ENCODE measurements around the gene SUMO2. TPM values are rescaled to one million over a fixed set of nuclear protein-coding genes. Genes with fewer than 3 reads are reported as not detected.
A peak's percentile ranks its signal among the peaks of the same experiment; 100 is the strongest.

Gene SUMO2
- total RNA-seq, 1 donor from 2014 or later: 657 TPM

DNA sequence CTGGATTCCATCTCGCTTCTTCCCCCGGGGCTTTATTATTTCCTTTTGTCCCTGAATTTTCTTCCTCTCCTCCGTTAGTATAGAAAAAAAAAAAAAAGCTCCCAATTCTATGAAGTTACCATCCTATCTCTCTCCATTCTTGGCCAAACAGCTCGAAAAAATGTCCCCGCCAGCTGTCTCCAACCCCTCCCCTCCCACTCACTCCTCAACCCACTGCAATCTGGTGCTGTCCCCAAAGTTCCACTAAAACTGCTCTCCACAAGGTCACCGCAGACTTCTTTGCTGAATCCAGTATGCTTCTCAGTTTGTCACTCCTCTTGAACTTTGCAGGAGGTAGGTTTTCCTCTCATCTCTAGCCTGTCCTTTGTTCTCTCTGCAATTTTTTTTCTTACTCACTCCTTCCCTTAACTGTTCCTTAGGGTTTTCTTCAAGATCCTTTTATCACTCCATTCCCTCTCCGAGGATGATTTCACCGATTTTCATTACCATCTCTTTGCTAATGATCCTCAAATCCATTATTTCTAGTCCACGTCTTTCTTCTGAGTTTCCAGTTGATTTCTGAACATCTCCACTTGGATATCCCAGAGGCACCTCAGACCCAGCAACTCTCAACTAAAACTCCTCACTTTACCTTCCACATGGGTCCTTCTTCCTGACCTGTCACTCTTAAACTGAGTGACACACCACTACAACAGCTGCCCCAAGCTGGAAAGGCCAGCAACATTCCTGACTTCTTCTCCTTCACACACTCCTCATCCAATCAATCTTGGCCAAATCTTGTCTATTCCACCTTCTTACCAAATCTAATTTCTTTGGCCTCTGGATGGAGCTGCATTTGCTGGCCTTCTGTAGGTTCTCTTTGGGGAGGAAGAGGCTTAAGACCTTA, 1.5 kb upstream of the SUMO2 start:
- peaks cover 14% of the 10 kb centered on the region for H3K27me3 Mint-ChIP-seq (ENCODE audit: unreplicated experiment)
- H3K9me3 Mint-ChIP-seq (ENCODE audit: unreplicated experiment): no peaks in the 10 kb centered on the region
- H3K36me3 Mint-ChIP-seq (ENCODE audit: low read depth, unreplicated experiment): peaks cover 26% of the 10 kb centered on the region
- peak overlapping the region; percentile 91 for H3K4me3 Mint-ChIP-seq (ENCODE audit: unreplicated experiment)
- peaks cover 25% of the 10 kb centered on the region for H3K4me1 Mint-ChIP-seq (ENCODE audit: unreplicated experiment)
- no peak for DNase-seq (ENCODE audit: low spot score)
- TF ChIP-seq, protein P1, sequence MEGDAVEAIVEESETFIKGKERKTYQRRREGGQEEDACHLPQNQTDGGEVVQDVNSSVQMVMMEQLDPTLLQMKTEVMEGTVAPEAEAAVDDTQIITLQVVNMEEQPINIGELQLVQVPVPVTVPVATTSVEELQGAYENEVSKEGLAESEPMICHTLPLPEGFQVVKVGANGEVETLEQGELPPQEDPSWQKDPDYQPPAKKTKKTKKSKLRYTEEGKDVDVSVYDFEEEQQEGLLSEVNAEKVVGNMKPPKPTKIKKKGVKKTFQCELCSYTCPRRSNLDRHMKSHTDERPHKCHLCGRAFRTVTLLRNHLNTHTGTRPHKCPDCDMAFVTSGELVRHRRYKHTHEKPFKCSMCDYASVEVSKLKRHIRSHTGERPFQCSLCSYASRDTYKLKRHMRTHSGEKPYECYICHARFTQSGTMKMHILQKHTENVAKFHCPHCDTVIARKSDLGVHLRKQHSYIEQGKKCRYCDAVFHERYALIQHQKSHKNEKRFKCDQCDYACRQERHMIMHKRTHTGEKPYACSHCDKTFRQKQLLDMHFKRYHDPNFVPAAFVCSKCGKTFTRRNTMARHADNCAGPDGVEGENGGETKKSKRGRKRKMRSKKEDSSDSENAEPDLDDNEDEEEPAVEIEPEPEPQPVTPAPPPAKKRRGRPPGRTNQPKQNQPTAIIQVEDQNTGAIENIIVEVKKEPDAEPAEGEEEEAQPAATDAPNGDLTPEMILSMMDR (IDR thresholded peaks at IDR 0.05; ENCODE audit: unreplicated experiment): no peak
- H3K27ac Mint-ChIP-seq (ENCODE audit: unreplicated experiment): peak overlapping the region; percentile 87

- H3K36me3 Mint-ChIP-seq (ENCODE audit: low read depth, unreplicated experiment): peaks cover 26% of the 10 kb centered on the region
- H3K4me1 Mint-ChIP-seq (ENCODE audit: unreplicated experiment): peaks cover 25% of the 10 kb centered on the region
- H3K27ac Mint-ChIP-seq (ENCODE audit: unreplicated experiment): no peak overlapping the region
- H3K9me3 Mint-ChIP-seq (ENCODE audit: unreplicated experiment): no peaks in the 10 kb centered on the region
- DNase-seq (ENCODE audit: low spot score): no peak
- H3K4me3 Mint-ChIP-seq (ENCODE audit: unreplicated experiment): peak overlapping the region; percentile 97
- TF ChIP-seq, protein P1 (IDR thresholded peaks at IDR 0.05; ENCODE audit: unreplicated experiment): no peak
- peaks cover 14% of the 10 kb centered on the region for H3K27me3 Mint-ChIP-seq (ENCODE audit: unreplicated experiment)
Observed at GRCh38 chr17:75182319-75182568, 515 bp downstream of the SUMO2 start.

- Mint-ChIP-seq H3K27me3 (ENCODE audit: unreplicated experiment) (peaks cover 14% of the 10 kb centered on the region), H3K27ac (ENCODE audit: unreplicated experiment) (peak overlapping the region; percentile 79), H3K9me3 (ENCODE audit: unreplicated experiment) (no peaks in the 10 kb centered on the region), H3K4me1 (ENCODE audit: unreplicated experiment) (peaks cover 25% of the 10 kb centered on the region), H3K4me3 (ENCODE audit: unreplicated experiment) (peak overlapping the region; percentile 97), H3K36me3 (ENCODE audit: low read depth, unreplicated experiment) (peaks cover 28% of the 10 kb centered on the region)
- TF ChIP-seq, protein P1 (IDR thresholded peaks at IDR 0.05; ENCODE audit: unreplicated experiment): no peak
- no peak for DNase-seq (ENCODE audit: low spot score)
Observed at GRCh38 chr17:75181608-75182318, 996 bp downstream of the SUMO2 start.

DNA sequence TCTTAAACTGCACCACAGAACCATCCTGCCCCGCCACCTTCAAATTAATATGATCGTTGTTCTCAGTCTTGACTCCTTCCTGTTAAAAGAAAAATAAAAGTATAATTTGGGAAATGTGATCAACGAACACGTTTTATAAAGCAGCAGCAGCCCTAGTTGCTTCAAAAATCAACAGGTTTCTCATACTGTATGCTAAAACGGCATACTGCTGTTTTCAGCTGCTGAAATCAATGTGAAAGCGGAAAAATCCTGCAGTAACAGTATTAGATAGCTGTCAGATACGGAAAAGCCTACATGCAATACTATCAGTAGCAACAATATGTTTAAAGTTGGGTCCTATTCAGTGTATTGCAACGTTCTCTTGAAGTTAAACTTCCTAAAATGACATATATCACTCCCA, 1.6 kb downstream of the SUMO2 start:
- peaks cover 14% of the 10 kb centered on the region for H3K27me3 Mint-ChIP-seq (ENCODE audit: unreplicated experiment)
- H3K4me1 Mint-ChIP-seq (ENCODE audit: unreplicated experiment): peaks cover 25% of the 10 kb centered on the region
- TF ChIP-seq, protein P1 (IDR thresholded peaks at IDR 0.05; ENCODE audit: unreplicated experiment): no peak
- no peaks in the 10 kb centered on the region for H3K9me3 Mint-ChIP-seq (ENCODE audit: unreplicated experiment)
- H3K4me3 Mint-ChIP-seq (ENCODE audit: unreplicated experiment): peak overlapping the region; percentile 97
- peak overlapping the region; percentile 79 for H3K27ac Mint-ChIP-seq (ENCODE audit: unreplicated experiment)
- DNase-seq (ENCODE audit: low spot score): no peak
- H3K36me3 Mint-ChIP-seq (ENCODE audit: low read depth, unreplicated experiment): peaks cover 32% of the 10 kb centered on the region

- H3K4me3 Mint-ChIP-seq (ENCODE audit: unreplicated experiment): no peak overlapping the region
- H3K9me3 Mint-ChIP-seq (ENCODE audit: unreplicated experiment): no peaks in the 10 kb centered on the region
- peaks cover 32% of the 10 kb centered on the region for H3K36me3 Mint-ChIP-seq (ENCODE audit: low read depth, unreplicated experiment)
- TF ChIP-seq, protein P1 (IDR thresholded peaks at IDR 0.05; ENCODE audit: unreplicated experiment): no peak
- no peak overlapping the region for H3K27ac Mint-ChIP-seq (ENCODE audit: unreplicated experiment)
- peaks cover 5% of the 10 kb centered on the region for H3K27me3 Mint-ChIP-seq (ENCODE audit: unreplicated experiment)
- no peak for DNase-seq (ENCODE audit: low spot score)
- H3K4me1 Mint-ChIP-seq (ENCODE audit: unreplicated experiment): peaks cover 13% of the 10 kb centered on the region
Observed at GRCh38 chr17:75178453-75178852, 4.3 kb downstream of the SUMO2 start.

Data from endothelial cell (in vitro differentiated cells).